DMS 273 treated with DMSO at 0.1 percent for 48 hours (cell line): Measurements from ENCODE around the gene DCBLD2.
"Not testable (repeated sequence)": the region's sequence is repeated elsewhere in the genome, so short reads cannot be mapped to it uniquely, and the experiment has no call there.

ENCODE experiments used
- DNase-seq: peaks from one replicate; lab custom pipeline; 2025; lab: John Stamatoyannopoulos, UW

The DCBLD2 gene

GRCh38 chr3:98831060-98831459, 70.4 kb downstream of the DCBLD2 start:
- not testable (repeated sequence) for DNase-seq

GRCh38 chr3:98829246-98829832, 72.2 kb downstream of the DCBLD2 start:
- DNase-seq, result no peak

- no peak for DNase-seq
These were observed 74.1 kb downstream of the DCBLD2 start for GRCh38 chr3:98827221-98827920.

- DNase-seq, result no peak
These were observed 75.4 kb downstream of the DCBLD2 start for GRCh38 chr3:98826126-98826525.

- DNase-seq, result no peak
These were observed 77.2 kb downstream of the DCBLD2 start for GRCh38 chr3:98824256-98824655.

- DNase-seq, result no peak
These were observed 77.7 kb downstream of the DCBLD2 start for GRCh38 chr3:98823791-98824190.

GRCh38 chr3:98821063-98821462, 80.4 kb downstream of the DCBLD2 start:
- no peak for DNase-seq

GRCh38 chr3:98817547-98818041, 83.9 kb downstream of the DCBLD2 start:
- no peak for DNase-seq

GRCh38 chr3:98814817-98815420, 86.6 kb downstream of the DCBLD2 start:
- no peak for DNase-seq

- peak; percentile 53 for DNase-seq
These were observed 88.6 kb downstream of the DCBLD2 start for GRCh38 chr3:98812851-98813374.

- DNase-seq, result no peak
These were observed 90.4 kb downstream of the DCBLD2 start for GRCh38 chr3:98811048-98811447.

GRCh38 chr3:98809557-98809956, 91.9 kb downstream of the DCBLD2 start:
- no peak for DNase-seq

- DNase-seq, result no peak
These were observed 93.4 kb downstream of the DCBLD2 start for GRCh38 chr3:98808071-98808470.

GRCh38 chr3:98807561-98807960, 93.9 kb downstream of the DCBLD2 start:
- no peak for DNase-seq

GRCh38 chr3:98807011-98807410, 94.5 kb downstream of the DCBLD2 start:
- no peak for DNase-seq

GRCh38 chr3:98806521-98806920, 95.0 kb downstream of the DCBLD2 start:
- DNase-seq, result no peak

- no peak for DNase-seq
These were observed 95.9 kb downstream of the DCBLD2 start for GRCh38 chr3:98805571-98805970.

GRCh38 chr3:98801043-98801747, 100.3 kb downstream of the DCBLD2 start:
- no peak for DNase-seq

GRCh38 chr3:98800401-98800800, 101.1 kb downstream of the DCBLD2 start:
- DNase-seq, result no peak

- no peak for DNase-seq
These were observed 102.0 kb downstream of the DCBLD2 start for GRCh38 chr3:98799479-98799878.

- DNase-seq, result no peak
These were observed 102.7 kb downstream of the DCBLD2 start for GRCh38 chr3:98798820-98799219.

- peak; percentile 39 for DNase-seq
These were observed 103.6 kb downstream of the DCBLD2 start for GRCh38 chr3:98797905-98798304.
